Ishikawa (cell line): ENCODE measurements around the gene PTPRM.

Source experiments
- CEBPB ChIP-seq: IDR thresholded peaks from 2 replicates; pipeline ENCODE4 v1.6.1; 2012
- CREB1 ChIP-seq: IDR thresholded peaks from 2 replicates; pipeline ENCODE4 v1.6.1; 2012; ENCODE audit warnings: low read depth
- EGR1 ChIP-seq: IDR thresholded peaks from 2 replicates; pipeline ENCODE4 v1.6.1; 2012
- EP300 ChIP-seq: IDR thresholded peaks from 2 replicates; pipeline ENCODE4 v1.6.1; 2012; ENCODE audit warnings: borderline replicate concordance
- FOXM1 ChIP-seq: IDR thresholded peaks from 2 replicates; pipeline ENCODE4 v1.6.1; 2012; ENCODE audit warnings: low read depth, borderline replicate concordance
- NFIC ChIP-seq: IDR thresholded peaks from 2 replicates; pipeline ENCODE4 v1.6.1; 2012
- RAD21 ChIP-seq: IDR thresholded peaks from 2 replicates; pipeline ENCODE4 v1.6.1; 2012; ENCODE audit warnings: low read depth
- TAF1 ChIP-seq: IDR thresholded peaks from 2 replicates; pipeline ENCODE4 v1.6.1; 2012; ENCODE audit warnings: low read depth, mild to moderate bottlenecking
- TCF12 ChIP-seq: IDR thresholded peaks from 2 replicates; pipeline ENCODE4 v1.6.1; 2012; ENCODE audit warnings: low read depth
- TEAD4 ChIP-seq: IDR thresholded peaks from 2 replicates; pipeline ENCODE4 v1.6.1; 2012
- YY1 ChIP-seq: IDR thresholded peaks from 2 replicates; pipeline ENCODE4 v1.6.1; 2012; ENCODE audit warnings: low read depth
- ZBTB7A ChIP-seq: IDR thresholded peaks from 2 replicates; pipeline ENCODE4 v1.6.1; 2012; ENCODE audit warnings: low read depth
- TF ChIP-seq, protein P1 (sequence below): IDR thresholded peaks from 2 replicates; pipeline ENCODE4 v1.6.1; 2012; ENCODE audit warnings: low read depth, mild to moderate bottlenecking
- TF ChIP-seq, protein P2 (sequence below): IDR thresholded peaks from 2 replicates; pipeline ENCODE4 v1.6.1; 2012
- TF ChIP-seq, protein P3 (sequence below): IDR thresholded peaks from 2 replicates; pipeline ENCODE4 v1.6.1; 2012

The PTPRM gene

DNA sequence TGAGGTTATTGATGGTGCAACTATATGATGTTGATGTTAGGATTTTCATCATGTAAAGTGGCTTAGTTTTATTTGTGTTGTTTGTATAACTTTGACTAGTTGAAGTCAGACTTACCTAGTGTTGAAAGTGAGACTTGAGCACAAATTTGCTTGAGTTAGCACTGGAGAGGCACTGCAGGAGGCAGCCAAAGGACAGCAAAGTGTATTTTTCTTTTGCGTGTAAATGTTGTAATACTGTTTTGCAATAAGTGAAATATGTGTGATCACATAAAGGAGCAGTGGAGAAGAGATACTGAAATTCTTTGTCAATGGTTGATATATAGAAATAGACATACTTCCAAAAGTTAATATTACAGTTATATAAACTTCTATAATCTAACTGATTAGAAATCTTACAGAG lies 710.2 kb downstream of the PTPRM start:
- TF ChIP-seq CEBPB (no peak), NFIC (no peak), ZBTB7A (no peak), YY1 (no peak), RAD21 (no peak)

DNA sequence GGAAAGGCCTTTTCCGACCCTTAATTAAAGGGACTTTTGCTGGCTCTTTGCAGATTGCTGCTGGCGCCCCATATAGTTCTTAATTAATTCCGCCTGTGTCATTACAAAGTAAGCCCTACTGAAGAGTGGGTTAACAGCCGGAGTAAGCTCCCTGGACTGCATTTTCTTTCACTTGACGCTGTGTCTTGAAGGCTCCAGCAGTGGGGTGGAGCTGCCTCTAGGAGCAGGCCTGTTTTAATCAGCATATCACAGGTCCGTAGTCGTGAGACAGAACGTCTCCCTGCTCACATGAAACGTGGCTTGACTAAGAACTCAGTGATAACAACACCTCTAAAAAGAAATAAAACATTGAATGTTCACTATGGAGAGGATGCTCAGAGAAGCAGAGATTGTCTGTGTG lies 712.2 kb downstream of the PTPRM start:
- TF ChIP-seq, protein P1, sequence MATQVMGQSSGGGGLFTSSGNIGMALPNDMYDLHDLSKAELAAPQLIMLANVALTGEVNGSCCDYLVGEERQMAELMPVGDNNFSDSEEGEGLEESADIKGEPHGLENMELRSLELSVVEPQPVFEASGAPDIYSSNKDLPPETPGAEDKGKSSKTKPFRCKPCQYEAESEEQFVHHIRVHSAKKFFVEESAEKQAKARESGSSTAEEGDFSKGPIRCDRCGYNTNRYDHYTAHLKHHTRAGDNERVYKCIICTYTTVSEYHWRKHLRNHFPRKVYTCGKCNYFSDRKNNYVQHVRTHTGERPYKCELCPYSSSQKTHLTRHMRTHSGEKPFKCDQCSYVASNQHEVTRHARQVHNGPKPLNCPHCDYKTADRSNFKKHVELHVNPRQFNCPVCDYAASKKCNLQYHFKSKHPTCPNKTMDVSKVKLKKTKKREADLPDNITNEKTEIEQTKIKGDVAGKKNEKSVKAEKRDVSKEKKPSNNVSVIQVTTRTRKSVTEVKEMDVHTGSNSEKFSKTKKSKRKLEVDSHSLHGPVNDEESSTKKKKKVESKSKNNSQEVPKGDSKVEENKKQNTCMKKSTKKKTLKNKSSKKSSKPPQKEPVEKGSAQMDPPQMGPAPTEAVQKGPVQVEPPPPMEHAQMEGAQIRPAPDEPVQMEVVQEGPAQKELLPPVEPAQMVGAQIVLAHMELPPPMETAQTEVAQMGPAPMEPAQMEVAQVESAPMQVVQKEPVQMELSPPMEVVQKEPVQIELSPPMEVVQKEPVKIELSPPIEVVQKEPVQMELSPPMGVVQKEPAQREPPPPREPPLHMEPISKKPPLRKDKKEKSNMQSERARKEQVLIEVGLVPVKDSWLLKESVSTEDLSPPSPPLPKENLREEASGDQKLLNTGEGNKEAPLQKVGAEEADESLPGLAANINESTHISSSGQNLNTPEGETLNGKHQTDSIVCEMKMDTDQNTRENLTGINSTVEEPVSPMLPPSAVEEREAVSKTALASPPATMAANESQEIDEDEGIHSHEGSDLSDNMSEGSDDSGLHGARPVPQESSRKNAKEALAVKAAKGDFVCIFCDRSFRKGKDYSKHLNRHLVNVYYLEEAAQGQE: no peak

DNA sequence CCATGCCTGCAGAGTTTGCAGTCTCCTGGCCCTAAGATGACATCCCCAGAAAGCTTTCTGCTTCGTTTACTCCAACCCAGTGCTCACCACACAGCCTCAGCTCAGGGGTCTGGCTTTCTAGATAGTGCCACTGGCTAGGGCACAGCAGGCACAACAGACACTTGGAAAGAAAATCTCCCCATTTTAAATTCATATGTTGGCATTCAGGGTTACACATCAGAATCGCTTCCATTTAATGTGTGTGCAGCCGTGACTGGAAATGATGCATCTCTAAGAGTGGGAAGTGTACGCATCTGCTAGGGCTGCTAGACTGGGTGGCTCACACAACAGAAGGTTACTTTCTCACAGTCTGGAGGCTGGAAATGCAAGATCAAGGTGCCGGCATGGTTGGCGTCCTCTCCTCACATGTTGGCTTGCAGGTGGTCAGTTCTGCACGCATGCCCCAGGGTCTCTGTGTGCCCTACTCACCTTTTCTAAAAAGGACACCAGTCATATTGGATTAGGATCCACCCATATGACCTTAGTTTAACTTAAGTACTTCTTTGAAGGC lies 712.7 kb downstream of the PTPRM start:
- no peak for TF ChIP-seq NFIC
- TF ChIP-seq, protein P2, sequence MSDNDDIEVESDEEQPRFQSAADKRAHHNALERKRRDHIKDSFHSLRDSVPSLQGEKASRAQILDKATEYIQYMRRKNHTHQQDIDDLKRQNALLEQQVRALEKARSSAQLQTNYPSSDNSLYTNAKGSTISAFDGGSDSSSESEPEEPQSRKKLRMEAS: no peak
- TF ChIP-seq ZBTB7A: no peak
- TF ChIP-seq TAF1: no peak

DNA sequence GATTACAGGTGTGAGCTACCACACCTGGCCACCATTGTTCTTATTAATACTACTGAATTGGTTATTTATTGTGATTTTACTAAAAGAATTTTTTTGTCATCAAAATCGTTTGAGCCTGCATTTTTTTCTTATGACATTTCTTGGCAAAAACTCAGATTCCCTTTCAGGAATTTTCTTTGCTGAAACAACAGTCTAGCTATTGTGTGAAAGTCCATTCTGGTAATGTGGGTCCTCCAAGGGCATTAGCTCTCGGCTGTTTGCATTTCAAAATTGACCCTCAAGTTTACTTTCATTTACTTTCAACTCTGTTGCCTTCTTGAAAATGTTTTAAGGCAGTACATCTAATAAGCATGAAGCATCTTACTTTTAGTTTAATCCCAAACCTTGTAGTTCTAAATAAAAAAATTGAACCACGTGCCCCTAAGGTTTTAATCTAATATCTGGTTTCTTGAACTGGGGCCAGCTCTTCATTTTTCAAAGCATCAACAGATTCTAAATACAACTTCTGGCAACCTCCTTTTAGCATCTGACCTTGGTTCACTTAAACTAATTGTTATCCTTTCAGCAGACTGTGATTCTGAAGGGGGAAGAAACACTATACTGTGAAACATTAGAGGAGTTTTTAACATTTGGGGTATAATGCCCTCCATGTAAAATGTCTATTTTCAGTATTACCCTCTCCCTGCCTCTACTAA lies 716.9 kb downstream of the PTPRM start:
- TF ChIP-seq, protein P2: no peak
- no peak for TF ChIP-seq EP300
- TF ChIP-seq CREB1: no peak
- no peak for TF ChIP-seq ZBTB7A
- no peak for TF ChIP-seq EGR1
- no peak for TF ChIP-seq NFIC

DNA sequence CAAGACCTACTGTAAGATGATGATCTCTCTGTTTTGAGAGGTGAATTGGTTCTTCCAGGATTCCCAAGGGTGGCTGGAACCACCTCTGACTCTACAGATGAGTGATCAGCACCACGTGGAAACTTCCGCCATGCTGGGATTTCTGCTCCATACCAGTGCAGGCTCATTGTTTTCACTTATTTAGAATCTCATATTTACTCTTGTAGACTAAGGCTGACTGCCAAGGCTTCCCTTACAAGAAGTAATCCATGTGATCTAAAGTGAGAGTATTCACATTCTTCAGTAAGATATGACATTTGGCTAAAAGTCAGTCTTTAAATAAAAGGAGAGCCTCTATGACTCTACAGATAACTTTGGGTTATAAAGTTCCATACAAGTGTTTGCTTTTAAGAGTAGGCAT lies 719.2 kb downstream of the PTPRM start:
- no peak for TF ChIP-seq TCF12
- TF ChIP-seq, protein P3, sequence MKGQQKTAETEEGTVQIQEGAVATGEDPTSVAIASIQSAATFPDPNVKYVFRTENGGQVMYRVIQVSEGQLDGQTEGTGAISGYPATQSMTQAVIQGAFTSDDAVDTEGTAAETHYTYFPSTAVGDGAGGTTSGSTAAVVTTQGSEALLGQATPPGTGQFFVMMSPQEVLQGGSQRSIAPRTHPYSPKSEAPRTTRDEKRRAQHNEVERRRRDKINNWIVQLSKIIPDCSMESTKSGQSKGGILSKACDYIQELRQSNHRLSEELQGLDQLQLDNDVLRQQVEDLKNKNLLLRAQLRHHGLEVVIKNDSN: no peak
- no peak for TF ChIP-seq RAD21
- TF ChIP-seq, protein P1: no peak
- TF ChIP-seq ZBTB7A: no peak
- no peak for TF ChIP-seq CREB1
- TF ChIP-seq YY1: no peak
- no peak for TF ChIP-seq NFIC
- no peak for TF ChIP-seq TEAD4
- no peak for TF ChIP-seq EGR1
- TF ChIP-seq EP300: no peak
- TF ChIP-seq, protein P2: no peak
- TF ChIP-seq FOXM1: no peak
- TF ChIP-seq CEBPB: no peak
- no peak for TF ChIP-seq TAF1

DNA sequence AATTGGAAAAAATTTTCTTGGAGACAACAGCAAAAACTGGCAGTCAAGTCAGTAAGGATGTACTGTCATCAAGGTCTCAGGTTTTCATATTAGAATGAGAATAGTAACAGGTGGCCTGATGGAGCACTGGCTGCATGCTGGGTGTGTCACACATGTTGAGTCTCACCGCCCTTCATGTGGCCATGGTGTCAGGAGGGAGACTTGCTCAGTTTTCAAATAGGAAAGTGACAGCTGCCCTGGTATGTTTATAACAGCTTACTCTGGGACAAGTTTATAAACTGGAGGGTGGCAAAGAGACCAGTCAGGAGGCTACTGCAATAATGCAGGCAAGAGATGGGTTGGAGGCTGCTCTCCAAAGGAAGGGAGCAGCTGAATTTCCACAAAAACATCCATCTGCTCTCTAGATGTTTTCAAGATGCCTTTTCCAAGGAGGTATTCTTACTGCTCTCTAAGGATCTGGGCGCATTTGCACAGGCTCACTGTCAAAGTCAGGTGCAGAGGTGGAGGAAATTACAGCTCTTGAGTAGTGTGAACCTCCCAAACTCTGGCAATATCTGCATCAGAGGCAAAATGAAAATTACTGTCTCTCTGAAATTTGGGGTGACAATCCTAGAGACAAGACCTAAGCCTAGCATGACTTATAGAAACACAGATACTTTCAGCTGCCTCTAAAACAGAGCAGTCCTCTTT lies 720.2 kb downstream of the PTPRM start:
- TF ChIP-seq CREB1 (no peak), RAD21 (no peak), TCF12 (no peak), EGR1 (no peak), NFIC (no peak)
- TF ChIP-seq, protein P3: no peak
- TF ChIP-seq, protein P2: no peak
